Activated naive CD4-positive, alpha-beta T cell treated with anti-CD3 and anti-CD28 coated beads, Interleukin-2, amount 50 U/mL, for 24 hours (primary cell): Measurements from ENCODE around the gene LRMDA.

Experiments used
- H3K27ac Mint-ChIP-seq: one replicate; pipeline ENCODE4 v1.8.0; 2021; ENCODE audit warnings: mild to moderate bottlenecking, mixed read lengths
- H3K27me3 Mint-ChIP-seq: one replicate; pipeline ENCODE4 v1.8.0; 2021; ENCODE audit warnings: mixed read lengths
- H3K36me3 Mint-ChIP-seq: one replicate; pipeline ENCODE4 v1.8.0; 2021; ENCODE audit warnings: mixed read lengths
- H3K4me1 Mint-ChIP-seq: one replicate; pipeline ENCODE4 v1.8.0; 2021; ENCODE audit warnings: mixed read lengths
- H3K4me3 Mint-ChIP-seq: one replicate; pipeline ENCODE4 v1.8.0; 2021; ENCODE audit warnings: mild to moderate bottlenecking, mixed read lengths
- H3K9me3 Mint-ChIP-seq: one replicate; pipeline ENCODE4 v1.8.0; 2021; ENCODE audit warnings: mixed read lengths

Gene LRMDA

DNA sequence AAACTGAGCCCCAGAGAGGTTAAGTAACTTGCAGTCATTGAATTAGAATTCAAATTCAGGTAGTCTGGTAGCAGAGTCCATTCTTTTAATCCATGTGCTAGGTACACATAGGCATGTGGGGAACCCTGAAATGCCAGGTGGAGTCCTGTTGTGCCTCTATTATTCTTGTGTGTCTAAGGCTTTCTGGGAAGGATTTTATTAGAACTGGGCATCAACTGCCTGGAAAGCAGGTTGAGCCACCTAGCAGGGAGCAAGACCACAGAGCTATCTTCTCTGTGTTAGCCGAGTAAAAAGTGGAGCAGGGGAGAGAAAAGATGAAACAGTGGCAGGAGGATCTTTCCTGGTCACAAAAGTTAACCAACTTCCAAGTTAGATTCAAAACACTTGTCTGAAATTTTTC, 494.6 kb downstream of the LRMDA start:
- H3K4me1 Mint-ChIP-seq, result no peaks in the 10 kb centered on the region
- no peak overlapping the region for H3K27ac Mint-ChIP-seq
- H3K4me3 Mint-ChIP-seq, result no peak overlapping the region
- H3K9me3 Mint-ChIP-seq, result no peaks in the 10 kb centered on the region
- H3K27me3 Mint-ChIP-seq, result peaks cover 9% of the 10 kb centered on the region
- H3K36me3 Mint-ChIP-seq, result no peaks in the 10 kb centered on the region

- Mint-ChIP-seq H3K4me1 (no peaks in the 10 kb centered on the region), H3K4me3 (no peak overlapping the region), H3K27me3 (peaks cover 9% of the 10 kb centered on the region), H3K9me3 (no peaks in the 10 kb centered on the region), H3K36me3 (no peaks in the 10 kb centered on the region), H3K27ac (no peak overlapping the region)
Observed at GRCh38 chr10:75926763-75927162, 495.3 kb downstream of the LRMDA start.

DNA sequence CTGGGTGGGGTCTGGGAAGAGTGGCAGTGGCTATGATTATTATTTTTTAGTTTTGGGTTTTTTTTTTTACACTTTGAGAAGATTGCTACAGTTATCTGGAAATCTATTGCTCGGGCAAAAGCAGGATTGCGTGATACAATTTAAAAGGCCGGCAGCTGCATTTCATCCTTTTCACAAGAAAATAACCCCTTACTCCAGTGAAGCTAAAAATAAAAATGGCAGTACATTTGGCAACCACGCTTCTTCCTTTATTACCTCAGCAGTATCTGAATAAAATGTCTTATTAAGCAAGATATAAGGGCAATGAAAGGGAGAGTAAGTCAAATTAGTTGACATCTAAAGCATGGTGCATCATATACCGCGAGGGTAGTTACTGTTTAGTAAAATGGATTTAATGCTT, 496.8 kb downstream of the LRMDA start:
- Mint-ChIP-seq H3K27me3 (peaks cover 9% of the 10 kb centered on the region), H3K27ac (no peak overlapping the region), H3K36me3 (no peaks in the 10 kb centered on the region), H3K4me1 (no peaks in the 10 kb centered on the region), H3K9me3 (no peaks in the 10 kb centered on the region), H3K4me3 (no peak overlapping the region)

- Mint-ChIP-seq H3K4me3 (no peak overlapping the region), H3K4me1 (no peaks in the 10 kb centered on the region), H3K36me3 (no peaks in the 10 kb centered on the region), H3K27ac (no peak overlapping the region), H3K27me3 (peaks cover 5% of the 10 kb centered on the region), H3K9me3 (no peaks in the 10 kb centered on the region)
Observed at GRCh38 chr10:75929630-75930161, 498.3 kb downstream of the LRMDA start.

- Mint-ChIP-seq H3K4me1 (no peaks in the 10 kb centered on the region), H3K27ac (no peak overlapping the region), H3K9me3 (no peaks in the 10 kb centered on the region), H3K36me3 (no peaks in the 10 kb centered on the region), H3K4me3 (no peak overlapping the region), H3K27me3 (peaks cover 5% of the 10 kb centered on the region)
Observed at GRCh38 chr10:75932921-75933320, 501.5 kb downstream of the LRMDA start.

GRCh38 chr10:75935240-75935639, 503.8 kb downstream of the LRMDA start:
- Mint-ChIP-seq H3K27me3 (peaks cover 5% of the 10 kb centered on the region), H3K4me1 (no peaks in the 10 kb centered on the region), H3K4me3 (no peak overlapping the region), H3K27ac (no peak overlapping the region), H3K36me3 (no peaks in the 10 kb centered on the region), H3K9me3 (no peaks in the 10 kb centered on the region)

DNA sequence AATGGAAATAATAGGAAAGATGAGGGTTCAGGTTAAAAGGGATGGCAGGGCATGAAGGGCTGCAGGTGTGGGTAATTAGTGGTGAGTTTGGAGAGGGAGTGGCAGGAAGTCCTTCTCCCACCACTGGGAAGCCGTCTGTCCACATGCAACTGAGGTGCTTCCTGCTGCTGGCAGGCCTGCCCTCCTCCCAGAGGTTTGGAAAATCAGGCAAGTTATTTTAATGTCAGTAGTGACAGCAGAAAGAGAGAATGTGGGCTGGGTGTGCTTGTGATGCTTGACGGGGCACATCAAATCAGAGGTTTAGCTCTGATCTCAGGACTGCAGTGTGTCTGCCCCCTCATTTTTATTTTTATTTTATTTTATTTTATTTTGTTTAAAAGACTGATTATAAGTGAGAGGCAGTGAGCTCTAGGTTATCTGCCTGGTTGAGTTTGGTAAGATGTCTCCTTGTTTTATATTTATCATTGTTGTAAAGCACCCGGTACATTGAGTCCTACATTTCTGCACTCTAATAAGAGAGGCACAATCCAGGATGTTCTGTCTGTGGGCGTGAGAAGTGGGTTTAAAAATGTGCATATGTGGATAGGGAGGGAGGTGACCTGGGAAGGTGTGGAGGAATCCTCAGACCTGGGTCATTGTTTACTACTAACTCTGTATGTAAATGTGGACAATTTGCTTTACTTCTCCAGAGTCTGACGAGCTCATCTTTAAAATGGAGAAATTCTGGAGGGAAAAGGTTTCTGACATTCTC, 504.4 kb downstream of the LRMDA start:
- Mint-ChIP-seq H3K9me3 (no peaks in the 10 kb centered on the region), H3K4me3 (no peak overlapping the region), H3K36me3 (no peaks in the 10 kb centered on the region), H3K4me1 (no peaks in the 10 kb centered on the region), H3K27me3 (peaks cover 5% of the 10 kb centered on the region), H3K27ac (no peak overlapping the region)

DNA sequence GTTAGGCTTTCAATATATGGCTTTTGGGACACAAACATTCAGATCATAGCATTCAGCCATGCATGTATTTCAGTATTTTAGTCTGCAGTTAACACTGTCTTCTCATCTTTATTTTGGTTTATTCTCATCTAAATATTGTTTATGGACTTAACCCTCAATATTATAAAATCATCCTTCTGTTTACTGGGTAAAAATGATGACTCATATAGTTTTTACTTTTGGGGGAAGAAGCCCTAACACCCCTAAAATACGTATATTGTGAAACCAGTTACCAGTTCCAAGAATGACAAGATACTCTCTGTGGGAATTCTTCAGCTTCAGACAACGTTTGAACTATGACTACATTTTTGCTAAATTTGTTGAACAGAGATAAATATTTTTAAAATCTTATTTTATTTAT, 505.4 kb downstream of the LRMDA start:
- Mint-ChIP-seq H3K27ac (no peak overlapping the region), H3K4me1 (no peaks in the 10 kb centered on the region), H3K36me3 (no peaks in the 10 kb centered on the region), H3K27me3 (peaks cover 6% of the 10 kb centered on the region), H3K9me3 (no peaks in the 10 kb centered on the region), H3K4me3 (no peak overlapping the region)

GRCh38 chr10:75937823-75938222, 506.4 kb downstream of the LRMDA start:
- Mint-ChIP-seq H3K36me3 (no peaks in the 10 kb centered on the region), H3K9me3 (no peaks in the 10 kb centered on the region), H3K4me3 (no peak overlapping the region), H3K27ac (no peak overlapping the region), H3K4me1 (no peaks in the 10 kb centered on the region), H3K27me3 (peaks cover 6% of the 10 kb centered on the region)

- H3K9me3 Mint-ChIP-seq, result no peaks in the 10 kb centered on the region
- H3K27ac Mint-ChIP-seq, result no peak overlapping the region
- H3K4me3 Mint-ChIP-seq, result no peak overlapping the region
- H3K36me3 Mint-ChIP-seq, result no peaks in the 10 kb centered on the region
- H3K4me1 Mint-ChIP-seq, result no peaks in the 10 kb centered on the region
- H3K27me3 Mint-ChIP-seq, result peaks cover 6% of the 10 kb centered on the region
Observed at GRCh38 chr10:75938380-75939122, 507.1 kb downstream of the LRMDA start.

GRCh38 chr10:75939541-75939940, 508.1 kb downstream of the LRMDA start:
- no peaks in the 10 kb centered on the region for H3K4me1 Mint-ChIP-seq
- H3K27me3 Mint-ChIP-seq, result peaks cover 8% of the 10 kb centered on the region
- peaks cover 3% of the 10 kb centered on the region for H3K36me3 Mint-ChIP-seq
- peaks cover 4% of the 10 kb centered on the region for H3K9me3 Mint-ChIP-seq
- H3K27ac Mint-ChIP-seq, result no peak overlapping the region
- H3K4me3 Mint-ChIP-seq, result no peak overlapping the region

DNA sequence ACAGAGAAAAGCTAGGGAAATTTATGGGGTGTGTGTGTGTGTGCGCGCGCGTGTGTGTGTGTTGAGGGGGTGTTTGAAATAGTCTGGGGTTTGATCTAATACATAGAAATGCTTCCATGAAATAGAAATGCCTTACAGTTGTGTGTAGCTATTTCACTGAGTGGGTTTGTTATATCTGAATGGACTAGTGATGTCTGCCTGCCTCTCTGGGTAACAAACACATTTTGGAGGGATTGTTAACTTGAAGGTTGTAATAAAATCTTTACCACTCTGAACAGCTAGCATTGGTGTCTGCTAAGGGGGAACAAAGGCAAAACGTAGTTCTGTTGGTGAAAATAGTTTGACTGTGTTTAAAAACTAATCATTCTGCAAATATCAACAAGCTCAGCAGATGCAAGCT, 509.3 kb downstream of the LRMDA start:
- peaks cover 16% of the 10 kb centered on the region for H3K9me3 Mint-ChIP-seq
- no peak overlapping the region for H3K4me3 Mint-ChIP-seq
- no peaks in the 10 kb centered on the region for H3K4me1 Mint-ChIP-seq
- H3K36me3 Mint-ChIP-seq, result peaks cover 3% of the 10 kb centered on the region
- H3K27me3 Mint-ChIP-seq, result peaks cover 8% of the 10 kb centered on the region
- no peak overlapping the region for H3K27ac Mint-ChIP-seq

GRCh38 chr10:75941223-75941801, 509.9 kb downstream of the LRMDA start:
- Mint-ChIP-seq H3K27me3 (peaks cover 8% of the 10 kb centered on the region), H3K9me3 (peaks cover 16% of the 10 kb centered on the region), H3K4me1 (no peaks in the 10 kb centered on the region), H3K4me3 (no peak overlapping the region), H3K36me3 (peaks cover 3% of the 10 kb centered on the region), H3K27ac (no peak overlapping the region)

DNA sequence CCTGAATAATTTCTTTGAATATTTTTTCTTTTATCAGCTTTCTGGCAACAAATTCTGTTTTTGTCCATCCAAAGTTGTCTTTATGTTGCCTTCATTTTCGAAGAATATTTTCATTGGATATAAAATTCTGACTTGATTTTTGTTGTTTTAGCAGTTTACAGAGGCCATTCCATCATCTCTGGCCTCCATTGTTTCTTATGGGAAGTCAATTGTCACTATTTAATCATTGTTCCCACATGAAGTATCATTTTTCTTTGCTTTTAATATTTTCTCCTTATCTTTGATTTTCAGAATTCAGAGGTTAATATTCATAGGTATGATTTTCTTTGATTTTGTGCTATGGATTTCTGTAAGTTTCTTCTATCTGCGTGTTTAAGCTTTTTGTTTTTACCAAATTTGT, 512.6 kb downstream of the LRMDA start:
- H3K4me3 Mint-ChIP-seq, result no peak overlapping the region
- peaks cover 3% of the 10 kb centered on the region for H3K36me3 Mint-ChIP-seq
- peaks cover 4% of the 10 kb centered on the region for H3K27me3 Mint-ChIP-seq
- no peaks in the 10 kb centered on the region for H3K4me1 Mint-ChIP-seq
- no peak overlapping the region for H3K27ac Mint-ChIP-seq
- H3K9me3 Mint-ChIP-seq, result peaks cover 16% of the 10 kb centered on the region

DNA sequence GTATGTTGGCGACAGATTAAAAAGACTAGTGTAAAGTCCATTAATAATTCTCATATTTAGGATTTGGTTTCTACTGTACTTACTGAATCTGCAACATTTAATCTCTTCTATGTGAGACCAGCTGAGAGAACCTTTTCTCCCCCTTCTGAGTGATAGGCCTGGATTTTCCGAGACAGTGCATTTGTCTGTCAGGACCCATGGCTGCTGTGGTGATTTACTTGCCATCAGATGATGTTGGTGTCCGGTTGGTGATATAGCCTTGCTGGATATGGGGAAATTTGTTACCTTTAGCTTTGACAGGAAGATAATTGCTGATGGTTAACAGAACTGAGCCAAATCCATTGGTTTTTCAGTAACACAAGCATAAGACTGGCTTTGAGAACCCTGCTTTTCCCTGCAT, 517.2 kb downstream of the LRMDA start:
- Mint-ChIP-seq H3K4me3 (no peak overlapping the region), H3K9me3 (peaks cover 16% of the 10 kb centered on the region), H3K4me1 (no peaks in the 10 kb centered on the region), H3K27ac (no peak overlapping the region), H3K36me3 (peaks cover 3% of the 10 kb centered on the region), H3K27me3 (peaks cover 4% of the 10 kb centered on the region)

DNA sequence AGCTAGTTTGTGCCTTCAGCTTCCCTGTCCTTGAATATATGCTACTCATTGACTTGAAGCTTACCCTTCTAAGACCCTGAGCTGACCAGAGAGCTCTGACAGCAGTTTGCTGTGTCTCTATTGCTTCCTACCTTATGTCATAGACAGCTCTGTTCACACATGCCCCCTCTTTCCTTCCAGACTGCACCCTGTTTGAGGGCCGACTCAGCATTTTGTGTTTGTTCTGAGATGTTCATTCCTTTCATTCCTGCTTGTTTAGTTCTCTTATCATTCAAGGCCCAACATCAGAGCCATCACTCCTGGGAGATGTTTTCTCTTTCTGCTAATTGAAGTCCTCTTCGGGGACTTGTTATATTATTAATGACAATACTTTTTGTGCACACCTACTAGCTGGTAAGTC, 518.9 kb downstream of the LRMDA start:
- Mint-ChIP-seq H3K4me3 (no peak overlapping the region), H3K27ac (no peak overlapping the region), H3K9me3 (peaks cover 4% of the 10 kb centered on the region), H3K36me3 (no peaks in the 10 kb centered on the region), H3K4me1 (no peaks in the 10 kb centered on the region), H3K27me3 (peaks cover 1% of the 10 kb centered on the region)
